ENCODE measurements around the gene HPS5.

Gene HPS5

GRCh38 chr11:18235394-18236334, 86.3 kb downstream of the HPS5 start:
- no peak for DNase-seq (ENCODE audit: low read depth, low spot score)

GRCh38 chr11:18233912-18234311, 88.0 kb downstream of the HPS5 start:
- no peak for DNase-seq (ENCODE audit: low read depth, low spot score)

- DNase-seq (ENCODE audit: low read depth, low spot score): no peak
These were observed 91.1 kb downstream of the HPS5 start for GRCh38 chr11:18230859-18231258.

GRCh38 chr11:18229501-18229900, 92.4 kb downstream of the HPS5 start:
- no peak for DNase-seq (ENCODE audit: low read depth, low spot score)
